Inferior parietal cortex (tissue), 1 donor: Measurements from ENCODE around the gene ADAM11.
"Not testable (repeated sequence)": the region's sequence is repeated elsewhere in the genome, so short reads cannot be mapped to it uniquely, and the experiment has no call there.

ENCODE experiments used
- DNase-seq: peaks from one replicate; pipeline ENCODE4 v3.0.0-alpha.2; 2016; ENCODE audit errors: extremely low spot score

Gene ADAM11

GRCh38 chr17:44795928-44796327 lies 37.1 kb downstream of the ADAM11 start:
- no peak for DNase-seq

DNA sequence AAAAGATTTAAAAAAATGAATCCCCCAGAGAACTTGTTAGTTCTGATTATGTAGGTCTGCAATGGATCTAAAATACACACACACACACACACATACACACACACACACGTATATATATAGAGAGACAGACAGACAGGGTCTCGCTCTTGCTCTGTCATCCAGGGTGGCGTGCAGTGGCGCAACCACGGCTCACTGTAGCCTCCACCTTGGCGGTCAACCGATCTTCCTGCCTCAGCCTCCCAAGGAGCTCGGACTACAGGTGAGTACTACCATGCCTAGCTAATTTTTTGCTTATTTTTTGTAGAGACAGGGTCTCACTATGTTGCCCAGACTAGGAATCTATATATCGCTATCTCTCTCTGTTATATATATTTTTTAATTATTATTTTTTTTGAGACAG lies 37.9 kb downstream of the ADAM11 start:
- DNase-seq, result no peak

DNA sequence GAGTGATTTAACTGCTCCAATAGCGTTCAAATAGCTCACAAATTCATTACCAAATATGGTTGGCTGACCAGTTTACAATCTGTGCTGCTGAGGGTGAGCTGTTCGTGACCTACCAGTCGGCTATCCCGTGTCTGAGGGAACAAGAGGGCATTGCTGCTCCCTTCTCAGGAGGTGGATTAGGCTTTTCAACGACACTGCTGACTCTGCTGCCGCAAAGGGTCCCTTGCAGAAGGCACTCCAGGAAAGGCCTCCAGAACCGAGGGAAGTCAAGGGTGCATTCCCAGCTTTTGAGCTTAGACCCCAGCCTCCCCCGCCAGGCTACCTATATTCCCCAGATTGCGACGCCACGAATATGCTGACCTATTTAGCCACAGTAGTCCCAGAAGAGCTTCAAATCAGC lies 39.0 kb downstream of the ADAM11 start:
- no peak for DNase-seq

DNA sequence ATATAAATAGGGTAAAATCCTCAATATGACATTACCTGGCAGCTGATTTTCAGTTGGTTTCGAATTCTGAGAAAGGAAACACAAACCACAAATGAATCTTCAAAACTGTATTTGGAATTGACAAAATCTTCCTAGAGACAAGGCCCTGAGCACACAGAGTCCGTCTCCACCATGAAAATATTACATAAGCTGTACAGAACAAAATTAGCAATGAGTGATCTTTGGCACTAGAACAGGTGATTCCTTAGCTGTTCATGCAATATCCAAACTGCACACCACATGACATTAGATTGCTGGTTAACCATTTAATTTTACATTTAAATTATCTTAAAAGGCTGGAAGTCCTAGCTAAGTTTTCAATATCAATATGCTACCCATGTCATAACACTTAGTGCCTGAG lies 39.6 kb downstream of the ADAM11 start:
- DNase-seq, result no peak

DNA sequence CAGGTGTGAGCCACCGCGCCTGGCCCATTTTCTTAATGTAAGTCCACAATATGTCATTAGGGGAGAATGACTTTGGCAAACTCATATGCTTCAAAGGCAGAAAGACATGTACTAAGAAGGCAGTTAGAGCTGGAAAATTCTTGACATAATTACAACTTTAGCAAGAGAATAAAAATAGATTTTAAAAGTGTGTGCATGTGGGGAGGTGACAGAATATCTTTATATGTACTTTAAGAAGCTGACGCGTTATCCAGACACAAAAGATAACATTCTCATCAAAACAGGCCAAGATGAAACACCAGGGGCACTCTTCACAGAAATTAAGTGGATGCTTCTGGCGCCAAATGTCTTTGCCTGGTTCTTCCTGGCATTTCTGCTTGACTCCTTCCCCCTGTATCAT lies 43.1 kb downstream of the ADAM11 start:
- no peak for DNase-seq

DNA sequence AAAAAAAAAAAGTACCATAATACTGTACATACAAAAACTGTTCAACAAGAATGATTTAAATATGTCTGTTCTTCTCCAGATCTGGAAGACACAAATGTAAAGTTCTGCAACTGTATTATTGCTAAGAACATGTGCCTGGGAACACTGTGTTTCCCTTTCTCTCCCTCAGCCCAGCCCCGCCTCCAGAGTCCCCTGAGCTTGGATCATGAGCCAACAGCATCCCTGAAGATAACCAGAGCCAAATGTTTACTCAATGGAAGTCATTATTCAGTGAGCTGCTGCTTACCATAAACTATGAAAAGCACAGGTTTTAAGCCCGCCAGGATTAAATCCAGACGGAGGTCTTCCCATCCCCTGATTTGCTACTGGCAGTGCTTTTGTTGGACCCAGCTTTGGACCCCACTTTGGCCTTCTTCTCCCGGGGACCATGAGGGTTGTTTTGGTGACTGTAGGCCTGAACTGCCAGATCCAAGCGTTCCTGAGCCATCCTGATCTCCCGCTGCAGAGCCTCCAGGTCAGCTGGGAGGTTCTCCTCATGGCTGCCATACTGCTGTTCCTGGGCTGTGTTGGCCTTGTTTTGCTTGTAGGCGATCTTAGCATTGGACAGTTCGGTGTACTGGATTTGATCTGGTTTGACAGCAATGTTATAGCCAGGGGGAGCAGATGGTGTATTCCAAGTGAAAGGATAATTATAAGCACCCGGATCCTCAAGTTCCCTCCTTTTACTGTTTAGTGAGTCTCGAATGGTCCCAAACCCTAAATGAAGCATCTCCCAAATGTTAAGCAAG lies 45.7 kb downstream of the ADAM11 start:
- DNase-seq, result no peak

GRCh38 chr17:44807093-44807816 lies 48.5 kb downstream of the ADAM11 start:
- no peak for DNase-seq

GRCh38 chr17:44807817-44808155 lies 49.0 kb downstream of the ADAM11 start:
- no peak for DNase-seq

GRCh38 chr17:44808156-44808555 lies 49.4 kb downstream of the ADAM11 start:
- no peak for DNase-seq

- not testable (repeated sequence) for DNase-seq
These were observed 50.0 kb downstream of the ADAM11 start for GRCh38 chr17:44808656-44809388.

DNA sequence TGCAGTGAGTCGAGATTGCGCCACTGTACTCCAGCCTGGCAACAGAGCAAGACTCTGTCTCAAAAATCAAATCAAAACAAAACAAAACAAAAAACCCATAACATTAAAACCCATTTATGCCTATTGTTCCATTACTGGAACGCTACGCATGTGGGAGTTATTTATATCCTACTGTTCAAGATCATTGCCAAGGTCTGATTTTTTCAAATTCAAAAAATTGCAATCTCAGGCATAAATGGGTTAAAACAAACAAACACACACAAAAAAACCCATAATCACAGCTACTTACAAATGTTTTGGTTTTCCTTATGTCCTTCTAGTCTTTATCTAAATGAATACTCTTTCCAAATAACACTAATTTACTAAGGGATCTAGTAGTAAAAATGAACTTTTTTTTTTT lies 53.5 kb downstream of the ADAM11 start:
- DNase-seq, result no peak

- DNase-seq, result not testable (repeated sequence)
These were observed 59.7 kb downstream of the ADAM11 start for GRCh38 chr17:44818508-44818907.

GRCh38 chr17:44820631-44821212 lies 61.9 kb downstream of the ADAM11 start:
- DNase-seq, result no peak

DNA sequence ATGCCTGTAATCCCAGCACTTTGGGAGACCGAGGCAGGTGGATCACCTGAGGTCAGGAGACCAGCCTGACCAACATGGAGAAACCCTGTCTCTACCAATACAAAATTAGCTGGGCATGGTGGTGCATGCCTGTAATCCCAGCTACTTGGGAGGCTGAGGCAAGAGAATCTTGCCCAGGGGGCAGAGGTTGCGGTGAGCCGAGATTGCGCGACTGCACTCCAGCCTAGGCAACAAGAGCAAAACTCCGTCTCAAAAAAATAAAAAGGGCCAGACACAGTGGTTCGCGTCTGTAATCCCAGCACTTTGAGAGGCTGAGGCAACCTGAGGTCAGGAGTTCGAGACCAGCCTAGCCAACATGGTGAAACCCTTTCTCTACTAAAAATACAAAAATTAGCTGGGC lies 66.4 kb downstream of the ADAM11 start:
- DNase-seq, result not testable (repeated sequence)

DNA sequence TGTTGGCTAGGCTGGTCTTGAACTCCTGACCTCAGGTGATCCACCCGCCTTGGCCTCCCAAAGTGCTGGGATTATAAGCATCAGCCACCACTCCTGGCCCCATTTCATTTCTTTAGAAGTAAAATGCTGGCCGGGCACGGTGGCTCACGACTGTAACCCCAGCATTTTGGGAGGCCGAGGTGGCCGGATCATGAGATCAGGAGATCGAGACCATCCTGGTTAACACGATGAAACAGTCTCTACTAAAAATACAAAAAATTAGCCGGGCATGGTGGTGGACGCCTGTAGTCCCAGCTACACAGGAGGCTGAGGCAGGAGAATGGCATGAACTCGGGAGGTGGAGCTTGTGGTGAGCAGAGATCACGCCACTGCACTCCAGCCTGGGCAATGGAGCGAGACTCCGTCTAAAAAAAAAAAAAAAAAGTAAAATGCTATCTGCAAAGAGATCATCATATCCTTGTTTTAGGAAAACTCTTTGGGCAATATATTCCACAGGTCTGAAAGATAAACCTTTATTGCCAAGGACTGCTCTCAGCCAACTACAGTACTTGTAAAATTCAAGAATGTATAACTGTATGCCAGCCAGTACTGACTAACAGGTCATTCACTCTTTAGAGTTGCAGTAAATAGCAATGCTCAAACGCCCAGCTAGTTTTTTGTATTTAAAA lies 67.5 kb downstream of the ADAM11 start:
- DNase-seq, result no peak

DNA sequence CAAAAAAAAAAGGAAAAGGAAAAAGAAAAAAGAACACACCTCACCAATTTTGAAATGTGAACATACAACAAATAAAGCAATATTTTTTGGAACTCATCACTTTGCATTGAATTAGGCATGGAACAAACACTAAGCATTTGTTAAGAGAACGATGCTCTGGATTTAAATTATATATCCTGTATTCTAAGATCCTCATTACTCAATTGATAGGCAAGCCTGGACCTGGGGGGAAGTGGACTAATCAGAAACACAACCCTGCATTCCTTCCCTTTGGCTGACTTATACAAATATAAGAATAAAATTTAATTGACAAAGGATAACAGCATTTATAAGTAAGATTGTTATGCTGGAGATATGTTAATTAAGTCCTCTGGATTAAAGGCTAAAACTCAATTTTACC lies 69.1 kb downstream of the ADAM11 start:
- DNase-seq, result no peak

GRCh38 chr17:44828919-44829522 lies 70.2 kb downstream of the ADAM11 start:
- no peak for DNase-seq

DNA sequence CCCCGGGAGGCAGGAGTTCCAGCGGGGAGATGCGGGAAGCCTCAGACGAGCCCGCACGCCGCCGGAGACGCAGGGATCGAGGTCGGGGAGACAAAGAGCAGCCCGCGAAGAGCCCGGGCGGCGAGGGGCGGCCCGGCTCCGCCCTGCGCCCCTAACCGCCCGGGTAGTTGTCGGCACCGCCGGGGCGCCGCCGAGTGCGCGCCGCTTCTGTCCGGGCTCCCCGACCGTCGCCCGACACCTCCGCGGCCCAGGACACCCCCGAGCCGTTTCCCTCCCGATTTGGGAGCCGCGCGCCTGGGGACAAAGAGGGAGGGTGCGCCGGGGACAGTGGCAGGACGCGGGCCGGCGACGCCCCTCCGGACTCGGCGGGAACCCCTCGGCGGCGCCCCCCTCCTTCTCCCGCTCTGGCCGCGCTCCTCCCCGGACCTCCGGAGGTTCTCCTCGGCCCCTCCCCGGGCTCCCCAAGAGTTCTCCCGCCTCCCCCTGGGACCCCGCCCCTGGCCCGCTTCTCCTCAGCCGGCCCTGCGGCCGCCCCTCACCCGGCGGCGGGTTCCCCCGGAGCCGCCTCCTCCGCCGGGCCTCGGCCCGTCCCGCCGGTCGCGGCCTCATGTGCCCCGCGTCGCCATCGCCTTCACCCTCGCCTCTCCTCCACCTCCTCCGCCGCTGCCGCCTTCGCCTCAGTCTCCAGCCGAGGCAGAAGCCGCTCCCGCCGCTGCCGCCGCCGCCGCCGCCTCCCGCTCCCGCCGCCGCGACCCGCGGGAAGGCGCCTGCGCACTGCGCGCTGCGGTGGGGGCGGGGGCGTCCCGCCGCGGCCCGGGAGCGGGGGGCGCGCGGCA lies 71.0 kb downstream of the ADAM11 start, which contains the start of gene GJC1:
TSS of gene GJC1 (minus strand) at position 765 of the 836 bp plus-strand sequence. CDS start 24,470 bp downstream, outside the sequence.
- no peak for DNase-seq

GRCh38 chr17:44830359-44831288 lies 71.8 kb downstream of the ADAM11 start:
- DNase-seq, result no peak
